ENCODE measurements around the gene EPB41L1. TPM values are rescaled to one million over a fixed set of nuclear protein-coding genes. Genes with fewer than 3 reads are reported as not detected.

The EPB41L1 gene
- total and polyA plus RNA-seq, 10 donors, result 1.5 to 18.6 (median 12.0) TPM

- no peaks in the 10 kb centered on the region for H3K9me3 ChIP-seq
- no peaks in the 10 kb centered on the region for H3K27me3 ChIP-seq (replicated peaks in 1 of 7)
- WGBS, 5 donors, result 73 to 84% (median 82%) methylated on average over 7 of the region's 7 CpGs
- no peak overlapping the region for H3K27ac ChIP-seq
- TF ChIP-seq POLR2A (IDR thresholded peaks at IDR 0.05) (no peak), CTCF (IDR thresholded peaks at IDR 0.05 in 8 of 11, conservative IDR thresholded peaks at IDR 0.05 in 3 of 11) (no peak), POLR2AphosphoS5 (IDR thresholded peaks at IDR 0.05) (no peak)
- H3K4me3 ChIP-seq, result no peak overlapping the region
- intact Hi-C loops (cut with DNase I; ENCODE audit: low total_unique reads), result no loop called here
- DNase-seq, result no peak
- H3K36me3 ChIP-seq, result no peaks in the 10 kb centered on the region
- no peaks in the 10 kb centered on the region for H3K4me1 ChIP-seq
These were observed 31.6 kb upstream of the EPB41L1 start for GRCh38 chr20:36122931-36123288.

GRCh38 chr20:36125097-36125496, 29.4 kb upstream of the EPB41L1 start:
- Histone ChIP-seq H3K9me3 (no peaks in the 10 kb centered on the region), H3K36me3 (no peaks in the 10 kb centered on the region), H3K4me3 (no peak overlapping the region), H3K4me1 (no peaks in the 10 kb centered on the region), H3K27ac (no peak overlapping the region), H3K27me3 (replicated peaks in 1 of 7) (no peaks in the 10 kb centered on the region)
- TF ChIP-seq POLR2AphosphoS5 (IDR thresholded peaks at IDR 0.05) (no peak), CTCF (IDR thresholded peaks at IDR 0.05 in 8 of 11, conservative IDR thresholded peaks at IDR 0.05 in 3 of 11) (no peak), POLR2A (IDR thresholded peaks at IDR 0.05) (no peak)
- no peak for DNase-seq
- 53 to 68% (median 57%) methylated on average over 3 of the region's 3 CpGs for WGBS, 5 donors
- intact Hi-C loops (cut with DNase I; ENCODE audit: low total_unique reads), result no loop called here

- H3K27ac ChIP-seq, result no peak overlapping the region
- no peaks in the 10 kb centered on the region for H3K9me3 ChIP-seq
- H3K4me3 ChIP-seq, result no peak overlapping the region
- H3K36me3 ChIP-seq, result no peaks in the 10 kb centered on the region
- intact Hi-C loops (cut with DNase I; ENCODE audit: low total_unique reads), result no loop called here
- H3K4me1 ChIP-seq, result no peaks in the 10 kb centered on the region
- TF ChIP-seq POLR2A (IDR thresholded peaks at IDR 0.05), result no peak
- no peak for TF ChIP-seq CTCF (IDR thresholded peaks at IDR 0.05 in 8 of 11, conservative IDR thresholded peaks at IDR 0.05 in 3 of 11)
- no peak for TF ChIP-seq POLR2AphosphoS5 (IDR thresholded peaks at IDR 0.05)
- H3K27me3 ChIP-seq (replicated peaks in 1 of 7), result no peaks in the 10 kb centered on the region
- no peak for DNase-seq
- 88 to 91% (median 91%) methylated on average over 7 of the region's 7 CpGs for WGBS, 5 donors
These were observed 27.6 kb upstream of the EPB41L1 start for GRCh38 chr20:36126836-36127527.

GRCh38 chr20:36128463-36129159, 25.9 kb upstream of the EPB41L1 start:
- H3K36me3 ChIP-seq, result no peaks in the 10 kb centered on the region
- H3K9me3 ChIP-seq, result no peaks in the 10 kb centered on the region
- intact Hi-C loops (cut with DNase I; ENCODE audit: low total_unique reads), result no loop called here
- 65 to 80% (median 65%) methylated on average over 3 of the region's 3 CpGs for WGBS, 5 donors
- no peak overlapping the region for H3K27ac ChIP-seq
- no peaks in the 10 kb centered on the region for H3K27me3 ChIP-seq (replicated peaks in 1 of 7)
- DNase-seq, result no peak
- no peak for TF ChIP-seq POLR2AphosphoS5 (IDR thresholded peaks at IDR 0.05)
- no peak for TF ChIP-seq POLR2A (IDR thresholded peaks at IDR 0.05)
- no peak for TF ChIP-seq CTCF (IDR thresholded peaks at IDR 0.05 in 8 of 11, conservative IDR thresholded peaks at IDR 0.05 in 3 of 11)
- peaks cover 0 to 5% (median 0%) of the 10 kb centered on the region in 6 donors for H3K4me1 ChIP-seq
- no peak overlapping the region for H3K4me3 ChIP-seq

Measured in spleen (tissue), 11 donors.